H54 (cell line): Measurements from ENCODE around the gene SDK1.

Experiments
- DNase-seq: peaks from one replicate; pipeline ENCODE4 v3.0.0; 2011; ENCODE audit warnings: low spot score, mixed read lengths; ENCODE audit not compliant: insufficient read length
- FAIRE-seq: peaks from 3 replicates; lab custom pipeline; 2011; peaks lifted over from hg19 to GRCh38; lab: Jason Lieb, UNC
- POLR2A ChIP-seq: IDR thresholded peaks from 2 replicates; pipeline ENCODE4 v1.6.1; 2011; ENCODE audit warnings: low read depth, mild to moderate bottlenecking, low read length

SDK1 gene

DNA sequence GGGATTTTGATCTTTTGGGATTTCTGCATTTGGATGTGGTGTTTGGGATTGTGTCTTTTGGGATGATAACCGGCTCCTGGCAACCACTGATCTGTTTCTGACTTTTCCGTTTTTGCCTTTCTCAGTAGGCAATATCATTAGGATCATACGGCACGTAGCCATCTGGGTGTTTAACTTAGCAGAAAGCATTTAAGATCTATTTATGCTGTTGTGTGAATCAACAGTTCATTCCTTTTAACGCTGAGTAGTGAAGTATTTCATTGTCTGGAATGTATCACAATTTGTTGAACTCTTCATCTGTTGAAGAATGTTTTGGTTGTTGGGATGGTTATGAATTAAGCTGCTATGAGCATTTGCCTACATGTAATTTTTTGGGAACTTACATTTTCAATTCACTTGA is 459.6 kb downstream of the SDK1 start:
- TF ChIP-seq POLR2A = no peak
- FAIRE-seq = no peak
- DNase-seq = no peak

DNA sequence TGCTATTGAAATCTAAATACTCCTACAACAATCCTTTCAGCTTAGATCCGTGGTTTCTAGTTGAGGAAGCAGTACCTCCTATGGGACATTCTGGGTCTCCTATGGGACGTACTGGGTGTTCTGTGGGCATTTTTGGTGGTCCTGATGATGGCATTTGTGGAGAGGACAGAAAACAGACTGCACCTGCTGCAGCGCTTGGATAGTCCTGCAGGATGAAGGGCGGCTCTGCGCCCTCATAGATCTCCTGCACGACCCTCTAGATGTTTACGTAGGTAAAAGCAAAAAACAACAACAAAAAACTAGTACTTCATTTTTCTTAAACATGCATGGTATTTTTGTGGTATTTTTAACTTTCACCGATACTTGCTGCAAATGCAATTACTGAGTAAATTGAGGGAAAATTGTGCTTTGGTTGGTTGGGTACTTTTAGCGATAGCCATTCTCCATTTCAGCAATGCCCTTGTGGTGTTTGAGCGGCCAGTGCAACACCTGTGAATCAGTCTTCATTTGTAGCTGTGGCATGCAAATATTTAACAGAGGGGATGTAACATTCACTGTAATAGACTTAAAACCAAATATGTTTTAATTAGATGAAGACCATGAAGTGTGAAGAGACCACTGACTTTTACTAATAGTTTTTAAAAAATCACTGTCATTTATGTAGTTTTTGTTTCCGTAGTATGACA is 461.2 kb downstream of the SDK1 start:
- FAIRE-seq (peak; percentile 11), DNase-seq (no peak)
- TF ChIP-seq POLR2A = no peak

DNA sequence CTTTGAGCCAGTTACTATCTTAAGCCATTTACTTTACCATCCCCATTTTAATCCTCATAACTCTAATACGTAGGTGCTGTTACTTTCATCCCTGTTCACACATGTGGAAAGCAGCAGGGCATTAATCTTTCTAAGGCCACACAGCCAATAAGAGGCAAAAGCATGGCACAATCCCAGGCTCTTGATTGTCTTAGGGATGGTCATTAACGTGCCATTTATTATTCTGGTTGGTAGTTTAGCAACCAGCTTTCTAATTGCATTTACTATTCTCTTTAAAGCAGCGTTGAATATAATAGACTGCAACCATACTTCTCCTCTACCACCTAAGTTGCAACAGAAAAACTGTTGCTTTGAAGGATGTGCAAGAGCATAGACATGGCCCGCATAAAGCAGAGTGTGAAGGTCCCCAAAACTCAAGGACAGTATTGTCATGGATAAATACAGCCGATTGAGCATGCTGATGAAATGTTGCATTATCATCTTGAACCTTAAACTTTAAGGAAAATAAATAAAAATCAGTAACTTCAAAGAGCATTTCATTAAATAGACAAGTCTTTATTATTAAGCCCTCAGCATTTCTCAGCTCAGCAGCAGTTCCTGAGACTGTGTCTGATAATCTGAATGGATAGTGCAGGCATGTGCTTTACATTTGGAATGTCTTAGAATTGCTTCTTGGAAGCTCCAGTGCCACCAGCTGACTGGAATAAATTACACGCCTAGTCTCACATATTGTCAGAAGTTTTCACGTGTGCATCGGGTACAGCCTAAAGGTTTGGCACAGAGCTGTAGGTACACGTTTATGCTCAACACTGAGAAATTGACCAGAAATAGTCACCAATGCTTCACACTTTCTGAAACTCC is 467.1 kb downstream of the SDK1 start:
- TF ChIP-seq POLR2A = no peak
- FAIRE-seq (no peak), DNase-seq (no peak)

DNA sequence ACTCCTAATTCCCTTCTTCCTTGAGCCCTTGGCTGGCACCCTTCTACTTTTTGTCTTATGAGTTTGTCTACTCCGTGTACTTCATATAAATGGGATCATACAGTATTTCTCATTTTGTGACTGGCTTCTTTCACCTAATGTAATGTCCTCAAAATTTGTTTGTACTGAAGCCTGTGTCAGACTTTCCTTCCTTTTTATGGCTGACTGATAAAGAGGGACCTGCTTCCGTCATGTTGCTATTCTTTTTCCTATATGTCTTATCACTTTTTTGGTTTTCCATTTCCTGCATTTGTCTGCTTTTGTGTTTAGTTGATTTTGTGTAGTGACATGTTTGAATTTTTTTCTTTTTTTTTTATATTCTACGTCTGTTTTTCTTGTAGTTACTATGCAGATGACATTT is 470.9 kb downstream of the SDK1 start:
- no peak for FAIRE-seq

DNA sequence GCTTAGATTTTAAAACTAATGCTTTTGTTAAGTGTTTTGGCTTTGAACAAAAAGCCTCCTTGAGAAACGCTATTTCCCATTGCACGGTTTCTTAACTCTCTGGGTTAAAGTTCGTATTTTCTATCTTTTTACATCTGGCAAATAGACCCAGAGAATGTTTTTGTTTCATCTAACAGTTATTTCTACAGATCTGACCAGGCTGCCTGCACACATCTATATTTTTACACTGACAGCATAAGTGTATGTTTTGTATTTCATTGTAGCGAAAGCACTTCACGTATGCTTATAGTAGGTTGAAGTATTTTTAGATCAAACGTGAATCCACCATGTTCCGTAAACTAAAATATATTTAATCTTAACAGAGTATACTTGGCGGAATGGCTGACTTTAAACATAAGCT is 477.3 kb downstream of the SDK1 start:
- TF ChIP-seq POLR2A = no peak
- FAIRE-seq = no peak

More for the DNA sequence above, 470.9 kb downstream of the SDK1 start:
- no peak for DNase-seq
- TF ChIP-seq POLR2A = no peak

DNA sequence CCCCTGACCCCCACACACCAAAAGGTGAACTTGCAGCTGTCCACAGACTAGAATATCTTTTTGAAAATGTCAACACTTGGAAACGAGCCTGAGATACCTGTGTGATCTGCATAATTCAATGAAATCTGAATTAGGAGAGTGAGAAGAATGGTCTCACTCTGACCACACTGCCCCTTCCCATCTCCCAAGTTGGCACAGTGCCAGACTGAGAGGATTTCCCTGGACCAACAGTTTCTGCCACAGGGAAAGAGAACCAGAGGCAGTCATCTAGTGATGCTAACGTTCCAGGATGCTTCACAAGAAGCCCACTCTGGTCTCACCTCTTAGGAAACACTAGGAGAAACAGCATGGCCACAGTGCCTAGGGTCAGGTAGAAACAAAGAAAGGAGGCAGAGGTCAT is 479.0 kb downstream of the SDK1 start:
- FAIRE-seq (no peak), DNase-seq (no peak)
- TF ChIP-seq POLR2A = no peak

More for the DNA sequence above, 477.3 kb downstream of the SDK1 start:
- DNase-seq = no peak

DNA sequence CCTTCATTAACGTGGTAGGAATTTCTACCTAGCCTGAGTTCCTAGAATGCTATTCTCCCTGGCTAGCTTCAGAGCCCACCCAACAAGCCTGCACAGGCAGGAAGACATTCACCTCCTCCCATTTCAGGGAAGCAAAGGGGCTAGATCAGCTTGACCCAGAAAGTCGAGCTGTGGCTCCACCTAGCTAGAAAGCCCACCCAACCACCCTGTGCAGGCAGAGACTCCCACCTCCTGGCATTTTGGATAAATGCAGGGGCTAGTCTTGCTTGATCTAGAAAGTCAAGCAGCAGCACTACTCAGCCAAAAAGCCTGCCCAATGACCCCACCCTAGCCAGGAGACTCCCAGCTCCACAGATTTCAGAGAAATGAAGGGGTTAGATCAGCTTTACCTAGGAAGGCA is 479.5 kb downstream of the SDK1 start:
- DNase-seq = no peak
- no peak for TF ChIP-seq POLR2A
- FAIRE-seq = no peak

DNA sequence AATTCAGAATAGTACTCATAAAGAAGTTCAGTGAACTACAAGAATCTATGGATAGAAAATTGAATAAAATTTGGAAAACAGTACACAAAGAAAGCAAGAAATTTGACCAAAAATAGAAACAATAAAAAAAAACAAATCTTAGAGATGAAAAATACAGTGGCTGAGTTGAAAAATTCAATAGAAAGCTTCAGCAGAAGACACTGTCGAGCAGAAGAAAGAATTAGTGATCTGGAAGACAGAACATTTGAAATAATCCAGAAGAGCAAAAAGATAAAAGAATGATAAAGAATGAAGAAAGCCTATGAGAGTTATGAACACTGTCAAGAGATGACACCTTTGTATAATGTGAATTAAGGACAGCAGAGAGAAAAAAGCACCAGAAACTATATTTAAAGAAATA is 480.6 kb downstream of the SDK1 start:
- no peak for DNase-seq
- no peak for TF ChIP-seq POLR2A
- no peak for FAIRE-seq

DNA sequence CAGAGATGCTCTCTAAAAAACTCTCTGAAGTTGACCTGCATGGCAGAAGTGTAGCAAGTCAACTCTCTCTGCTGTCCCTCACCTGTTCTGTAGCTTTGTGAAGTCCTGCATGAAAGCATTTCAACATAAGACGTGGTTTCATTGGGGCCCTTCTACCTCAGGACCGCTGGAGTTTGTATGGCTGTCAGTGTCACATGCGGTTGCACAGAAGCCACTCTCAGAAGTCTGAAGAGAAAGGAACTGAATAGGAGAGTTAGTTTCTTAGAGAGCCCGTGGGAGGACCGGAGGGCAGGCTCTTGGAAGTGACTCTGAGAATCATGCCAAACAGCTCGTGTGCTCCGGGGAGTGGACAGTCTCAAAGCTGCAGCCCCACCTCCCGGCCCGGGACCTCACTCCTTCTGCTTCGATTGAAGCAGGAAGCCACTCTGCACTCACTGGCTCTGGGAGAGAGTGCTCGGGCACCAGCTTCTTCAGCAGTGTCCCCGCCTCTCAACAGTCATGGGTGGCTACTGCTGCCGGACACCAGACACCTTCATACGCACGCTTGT is 486.7 kb downstream of the SDK1 start:
- TF ChIP-seq POLR2A = no peak
- no peak for DNase-seq
- FAIRE-seq = no peak

DNA sequence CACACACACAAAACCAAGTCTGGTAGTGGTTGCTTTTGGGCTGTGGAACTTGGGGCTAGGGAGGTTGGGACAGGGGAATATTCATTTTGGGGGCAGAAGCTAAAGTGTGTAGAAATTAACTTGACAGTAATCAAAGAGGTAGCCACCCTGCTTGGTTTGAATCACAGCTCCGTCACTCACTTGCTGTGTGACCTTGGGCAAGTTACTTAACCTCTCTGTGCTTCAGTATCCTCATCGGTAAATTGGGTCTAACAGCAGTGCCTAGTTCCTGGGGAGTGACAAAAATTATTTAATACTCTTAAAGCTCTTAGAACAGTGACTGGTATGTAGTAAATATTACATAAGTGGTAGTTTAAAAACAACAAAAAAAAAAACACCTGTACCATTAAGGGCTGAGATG is 489.8 kb downstream of the SDK1 start:
- FAIRE-seq (no peak), DNase-seq (no peak)
- no peak for TF ChIP-seq POLR2A

DNA sequence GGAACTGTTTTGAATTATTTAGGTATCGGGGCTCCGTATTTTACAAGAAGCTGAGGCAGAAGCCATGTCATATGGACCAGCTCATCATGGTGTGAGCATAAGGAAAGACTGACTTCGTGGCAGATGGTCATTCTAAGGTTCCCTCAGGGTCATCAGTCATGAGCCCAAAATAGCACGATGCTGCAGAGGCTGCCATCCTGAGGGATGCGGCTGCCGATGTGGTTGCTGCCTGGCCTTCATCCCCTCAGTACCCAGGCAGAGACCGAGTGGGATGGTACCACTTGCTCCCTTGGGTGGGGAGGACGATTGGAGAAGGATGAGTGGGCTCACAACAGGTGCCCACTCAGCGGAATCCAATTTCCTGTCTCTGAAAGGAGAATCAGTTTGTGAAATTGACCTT is 490.3 kb downstream of the SDK1 start:
- DNase-seq (no peak), FAIRE-seq (no peak)
- no peak for TF ChIP-seq POLR2A

DNA sequence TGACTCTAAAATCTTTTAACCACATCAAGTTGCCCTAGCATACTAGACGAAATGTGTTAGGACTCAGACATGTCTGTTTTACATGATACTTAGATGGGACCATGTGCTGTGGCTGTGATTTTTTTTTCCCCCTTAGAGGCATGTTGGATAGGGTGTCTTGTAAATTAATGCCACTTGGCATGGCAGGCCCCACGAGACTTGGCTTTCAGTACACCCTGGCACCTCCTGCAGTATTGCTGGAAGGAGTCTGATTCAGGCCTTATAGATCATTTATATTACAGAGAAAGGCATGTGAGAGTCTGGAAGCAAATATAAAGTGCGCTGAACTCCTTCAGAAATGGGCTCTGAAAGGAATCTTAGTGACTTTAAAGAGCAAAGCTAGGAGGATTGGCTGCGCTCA is 494.1 kb downstream of the SDK1 start:
- FAIRE-seq (no peak), DNase-seq (no peak)
- no peak for TF ChIP-seq POLR2A

DNA sequence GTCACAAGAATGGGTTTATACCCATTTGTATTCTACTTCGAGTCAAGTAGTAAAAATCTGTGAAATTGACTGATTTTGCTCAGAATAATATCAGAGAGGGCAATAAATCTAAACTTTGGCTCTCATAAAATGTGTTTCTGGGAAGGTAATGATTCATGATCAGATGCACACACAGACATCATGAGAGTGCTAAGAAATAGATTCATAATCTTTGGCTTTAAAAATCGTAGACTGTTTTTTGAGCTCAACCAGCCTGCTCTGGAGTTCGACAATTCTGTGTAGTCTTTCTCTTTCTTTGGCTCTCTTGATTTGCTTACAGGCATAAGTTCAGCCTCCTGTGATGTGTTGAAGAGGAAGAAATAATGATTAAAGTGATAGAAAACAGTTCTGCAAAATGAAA is 494.7 kb downstream of the SDK1 start:
- no peak for FAIRE-seq
- no peak for DNase-seq
- no peak for TF ChIP-seq POLR2A

DNA sequence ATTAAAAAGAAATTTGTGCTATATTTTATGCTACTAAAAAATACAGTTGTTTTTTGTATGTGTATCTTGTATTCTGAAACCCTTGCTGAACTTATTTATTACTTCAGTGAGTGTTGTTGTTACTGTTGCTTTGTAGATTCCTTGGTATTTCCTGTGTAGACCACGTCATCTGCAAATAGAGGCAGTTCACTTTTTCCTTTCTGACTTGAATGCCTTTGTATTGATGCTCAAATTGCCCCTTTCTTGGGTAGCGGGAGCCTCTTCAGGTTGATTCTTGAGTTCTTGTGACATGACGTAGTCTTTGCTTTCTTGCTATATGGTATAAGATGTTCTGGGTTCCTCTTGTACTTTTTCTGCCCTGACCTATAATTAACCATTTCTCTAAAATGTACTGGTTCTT is 504.1 kb downstream of the SDK1 start:
- peak; percentile 33 for DNase-seq
- no peak for TF ChIP-seq POLR2A
- peak; percentile 80 for FAIRE-seq

DNA sequence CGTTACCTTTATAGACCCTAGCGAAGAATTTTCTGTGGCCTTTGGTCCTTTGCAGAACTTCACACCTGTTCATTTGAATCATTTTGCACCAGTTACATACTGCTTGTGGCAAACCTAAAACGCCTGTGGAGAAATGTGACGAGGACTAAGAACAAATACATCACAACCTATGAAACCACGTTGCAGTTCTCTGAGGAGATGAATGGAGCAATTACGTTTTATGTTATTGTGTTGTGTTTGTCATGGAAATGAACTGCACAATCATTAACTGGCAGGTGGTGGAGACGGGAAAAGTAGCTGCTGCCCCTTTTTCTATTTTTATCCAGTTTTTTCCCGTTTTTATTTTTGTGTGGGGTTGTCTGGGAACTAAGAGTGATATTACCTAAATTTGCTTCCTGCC is 505.5 kb downstream of the SDK1 start:
- DNase-seq (no peak), FAIRE-seq (no peak)
- TF ChIP-seq POLR2A = no peak
